GM12878 (cell line): ENCODE results near the gene NCAPD3. TPM values are rescaled to one million over a fixed set of nuclear protein-coding genes. Genes with fewer than 3 reads are reported as not detected.

Experiments
- ATAC-seq: fragments of 200-7000 bp; cut with Tn5 transposase; 3 replicates; pipeline ENCODE4 v1.9.1; 2020; ENCODE audit warnings: mild to moderate bottlenecking, moderate library complexity
- BruUV-seq: library from RNA; stranded (reverse); fragments of 400-500 nt; replicated peaks from 2 replicates; lab custom pipeline; 2021; lab: Mats Ljungman, UMichigan
- CTCF ChIA-PET: fragments of 300-600 bp; sonication (Branson Sonifier 250); formaldehyde crosslinking; extraction: SDS; loops from one replicate; lab custom pipeline; 2021; ENCODE audit warnings: inconsistent platforms; lab: Yijun Ruan, JAX
- POLR2A ChIA-PET: fragments of 350-600 bp; formaldehyde crosslinking; extraction: SDS; loops from one replicate; lab custom pipeline; 2021; ENCODE audit warnings: inconsistent platforms; lab: Charles Lee
- RAD21 ChIA-PET: fragments of 300-600 bp; sonication (Branson Sonifier 250); formaldehyde crosslinking; loops from one replicate; lab custom pipeline; 2023; ENCODE audit warnings: antibody characterized with exemption; ENCODE audit not compliant: unreplicated experiment; lab: Charles Lee
- SMC1A ChIA-PET: fragments of 300-600 bp; sonication (Branson Sonifier 250); formaldehyde crosslinking; loops from one replicate; lab custom pipeline; 2023; ENCODE audit not compliant: unreplicated experiment, uncharacterized antibody; lab: Charles Lee
- DNase-seq: peaks from one replicate; pipeline ENCODE4 v3.0.0-alpha.2; 2011; ENCODE audit warnings: low read depth, low spot score
- FAIRE-seq: peaks from 3 replicates; lab custom pipeline; 2011; peaks lifted over from hg19 to GRCh38; lab: Jason Lieb, UNC
- H2AFZ ChIP-seq: 2 replicates; pipeline ENCODE4 v1.6.0; 2011; ENCODE audit warnings: low read depth, low read length, control low read depth; ENCODE audit not compliant: control insufficient read depth
- H3K27ac ChIP-seq: 2 replicates; pipeline ENCODE4 v1.5.1; 2011; ENCODE audit warnings: control low read depth; ENCODE audit not compliant: control insufficient read depth, insufficient read depth
- H3K27me3 ChIP-seq, 2 experiments: replicated peaks in 1 of 2; 2 replicates each; pipeline versions ENCODE4 v1.6.0 to v1.6.1; 2011; ENCODE audit warnings: low read length in 1 of 2; ENCODE audit not compliant: control insufficient read depth in 2 of 2, insufficient read depth in 2 of 2
- H3K36me3 ChIP-seq, 2 experiments: 2 replicates each; pipeline ENCODE4 v1.5.1; 2011; ENCODE audit warnings: low read length in 1 of 2; ENCODE audit not compliant: control insufficient read depth in 2 of 2, insufficient read depth in 2 of 2
- H3K4me1 ChIP-seq: 2 replicates; pipeline ENCODE4 v1.6.1; 2011; ENCODE audit warnings: mild to moderate bottlenecking, low read length, moderate library complexity, mixed read lengths; ENCODE audit not compliant: control insufficient read depth, insufficient read depth
- H3K4me2 ChIP-seq: 2 replicates; pipeline ENCODE4 v1.6.0; 2011; ENCODE audit warnings: control low read depth; ENCODE audit not compliant: control insufficient read depth, insufficient read depth
- H3K4me3 ChIP-seq: fragments of 200-600 bp; sonication (generic); 2 replicates; pipeline ENCODE4 v1.5.1; 2016
- H3K79me2 ChIP-seq: 2 replicates; pipeline ENCODE4 v1.6.0; 2011; ENCODE audit warnings: low read length; ENCODE audit not compliant: control insufficient read depth, insufficient read depth
- H3K9ac ChIP-seq: 2 replicates; pipeline ENCODE4 v1.8.0; 2011; ENCODE audit warnings: low read length, control low read depth, mixed read lengths; ENCODE audit not compliant: control insufficient read depth, insufficient read depth
- H3K9me3 ChIP-seq: replicated peaks from 3 replicates; pipeline ENCODE4 v1.5.1; 2011; ENCODE audit warnings: mild to moderate bottlenecking, low read length; ENCODE audit not compliant: control insufficient read depth, insufficient read depth
- H4K20me1 ChIP-seq: 2 replicates; pipeline ENCODE4 v1.6.0; 2011; ENCODE audit not compliant: control insufficient read depth, insufficient read depth
- CBX5 ChIP-seq: sonication (generic); IDR thresholded peaks from 2 replicates; pipeline ENCODE4 v1.6.1; 2016; ENCODE audit warnings: low read depth, moderate library complexity, mild to moderate bottlenecking, inconsistent platforms
- EZH2 ChIP-seq: IDR thresholded peaks from 2 replicates; pipeline ENCODE4 v1.6.1; 2012; ENCODE audit warnings: low read depth, mild to moderate bottlenecking, control low read depth, inconsistent platforms, low read length, borderline replicate concordance; ENCODE audit not compliant: control insufficient read depth
- FOXK2 ChIP-seq: fragments of 450-650 bp; IDR thresholded peaks from 2 replicates; pipeline ENCODE4 v1.6.1; 2017; ENCODE audit warnings: mild to moderate bottlenecking, moderate library complexity
- GATAD2B ChIP-seq: fragments of 450-650 bp; conservative IDR thresholded peaks from 2 replicates; pipeline ENCODE4 v1.6.1; 2017; ENCODE audit warnings: low read depth, mild to moderate bottlenecking, moderate library complexity
- HDAC6 ChIP-seq: fragments of 200-600 bp; sonication (generic); IDR thresholded peaks from one replicate; pipeline ENCODE4 v1.8.0; 2017; ENCODE audit warnings: antibody characterized with exemption; ENCODE audit not compliant: unreplicated experiment
- JUND ChIP-seq: IDR thresholded peaks from 2 replicates; pipeline ENCODE4 v1.6.1; 2012; ENCODE audit warnings: low read depth, mild to moderate bottlenecking, low read length, improper control_type of control experiment, moderate library complexity
- NKRF ChIP-seq: fragments of 450-650 bp; conservative IDR thresholded peaks from 2 replicates; pipeline ENCODE4 v1.6.1; 2017; ENCODE audit warnings: mild to moderate bottlenecking, moderate library complexity
- PML ChIP-seq: IDR thresholded peaks from 2 replicates; pipeline ENCODE4 v1.6.1; 2012; ENCODE audit warnings: low read length, inconsistent platforms
- RBBP5 ChIP-seq: fragments of 200-600 bp; sonication (generic); conservative IDR thresholded peaks from 2 replicates; pipeline ENCODE4 v1.6.1; 2016
- RCOR1 ChIP-seq: conservative IDR thresholded peaks from 2 replicates; pipeline ENCODE4 v1.6.1; 2012; ENCODE audit warnings: low read depth, low read length, improper control_type of control experiment
- RFX5 ChIP-seq: IDR thresholded peaks from 2 replicates; pipeline ENCODE4 v1.6.1; 2011; ENCODE audit warnings: low read depth, low read length, improper control_type of control experiment
- STAT1 ChIP-seq: fragments of 450-650 bp; conservative IDR thresholded peaks from 2 replicates; pipeline ENCODE4 v1.6.1; 2014; ENCODE audit warnings: antibody characterized with exemption, mild to moderate bottlenecking
- SUZ12 ChIP-seq: fragments of 200-600 bp; sonication (generic); IDR thresholded peaks from one replicate; pipeline ENCODE4 v1.6.1; 2018; ENCODE audit warnings: antibody characterized with exemption, mild to moderate bottlenecking; ENCODE audit not compliant: unreplicated experiment
- TAF1 ChIP-seq: IDR thresholded peaks from 2 replicates; pipeline ENCODE4 v1.6.1; 2011; ENCODE audit warnings: mild to moderate bottlenecking, low read depth, low read length, borderline replicate concordance
- TCF12 ChIP-seq: IDR thresholded peaks from 2 replicates; pipeline ENCODE4 v1.6.1; 2011; ENCODE audit warnings: low read depth, mild to moderate bottlenecking, low read length
- WGBS: methylation state at CpG from one replicate; pipeline ENCODE4 v1.1.6; 2016; ENCODE audit warnings: low lambda C conversion rate; ENCODE audit not compliant: insufficient replicate concordance, insufficient coverage; ENCODE audit errors: missing lambda C conversion rate; 5-methylcytosine and 5-hydroxymethylcytosine counted together
- in situ Hi-C: fragments of 300-500 bp; cut with MboI; formaldehyde crosslinking; loops from 9 replicates; pipeline ENCODE4 v1.14.3; 2018; ENCODE audit warnings: mixed read lengths
- intact Hi-C: fragments of 100-400 bp; cut with micrococcal nuclease; formaldehyde crosslinking; loops from one replicate; pipeline ENCODE4 v1.14.2; 2022; ENCODE audit not compliant: unreplicated experiment
- polyA plus RNA-seq, 11 experiments: library from polyadenylated mRNA; depleted of rRNA in 4 of 11; unstranded in 6 of 11; stranded (reverse) in 5 of 11; fragments of >200 nt; fragmentation: Nextera tagmentation in 4 of 11; fragmentation: Illumina TruSeq in 1 of 11; extraction: Ambion mirVana in 4 of 11; extraction: Trizol in 1 of 11; gene quantifications; 1 replicate in 1 of 11; 2 replicates in 10 of 11; pipeline versions ENCODE4 v1.2.1 to v1.2.3, GENCODE V29; 2011 to 2016; ENCODE audit warnings: inconsistent platforms in 2 of 11, missing spikeins in 2 of 11, low read depth in 1 of 11
- total RNA-seq, 4 experiments: library from RNA; depleted of rRNA in 3 of 4; stranded (reverse); fragments of >200 nt in 3 of 4; fragmentation: Illumina TruSeq in 1 of 4; extraction: Trizol in 1 of 4; gene quantifications; 2 replicates each; pipeline versions ENCODE4 v1.2.1 to v1.2.3, GENCODE V29; 2013 to 2021
- TF ChIP-seq, protein P1 (sequence below): fragments of 450-650 bp; IDR thresholded peaks from 2 replicates; pipeline ENCODE4 v1.6.1; 2017; ENCODE audit warnings: mild to moderate bottlenecking

NCAPD3 gene
- total and polyA plus RNA-seq, 10 of the 15 experiments (the other 5 are each of a cell fraction or from before 2014, with no cell fraction given): 14.9 to 58.2 (median 48.2) TPM

GRCh38 chr11:134199531-134199930, 24.2 kb downstream of the NCAPD3 start:
- Histone ChIP-seq H3K4me2 (no peak overlapping the region), H3K4me1 (no peaks in the 10 kb centered on the region), H3K79me2 (no peaks in the 10 kb centered on the region), H3K27me3 (no peaks in the 10 kb centered on the region), H2AFZ (no peak overlapping the region), H3K27ac (no peak overlapping the region), H3K9me3 (no peaks in the 10 kb centered on the region), H3K4me3 (no peak overlapping the region), H4K20me1 (no peaks in the 10 kb centered on the region; the same call in 1 of the 2 replicates), H3K36me3 (peaks cover 5 to 25% of the 10 kb centered on the region in 2 experiments; a peak in 2 of 4 replicates), H3K9ac (no peak overlapping the region)
- 99% methylated on average over 9 of the region's 9 CpGs for WGBS
- in situ Hi-C loops (no loop called here), intact Hi-C loops (no loop called here)
- POLR2A ChIA-PET: interaction anchor here (0.6 kb wide), 1 partner anchor 27 kb away, joined by 4 read pairs; no protein-coding TSS in a partner anchor
- BruUV-seq: no TSS peak
- CTCF ChIA-PET: interaction anchor here (1.2 to 2.1 kb wide), 2 partner anchors 8 to 13 kb away, joined by 3 to 7 read pairs; no protein-coding TSS in a partner anchor
- no peak for TF ChIP-seq PML
- TF ChIP-seq CBX5: no peak
- ATAC-seq: no peak
- SMC1A ChIA-PET: no interaction called here
- RAD21 ChIA-PET: no interaction called here
- no peak for FAIRE-seq
- no peak for DNase-seq

- SMC1A ChIA-PET: no interaction called here
- Histone ChIP-seq H3K27ac (no peak overlapping the region), H3K4me3 (no peak overlapping the region), H4K20me1 (no peaks in the 10 kb centered on the region; the same call in 1 of the 2 replicates), H3K9me3 (no peaks in the 10 kb centered on the region), H3K36me3 (peaks cover 8 to 23% of the 10 kb centered on the region in 2 experiments), H3K4me1 (no peaks in the 10 kb centered on the region), H3K27me3 (no peaks in the 10 kb centered on the region), H3K4me2 (no peak overlapping the region), H3K9ac (no peak overlapping the region), H3K79me2 (no peaks in the 10 kb centered on the region), H2AFZ (no peak overlapping the region)
- POLR2A ChIA-PET: no interaction called here
- intact Hi-C loops: no loop called here
- in situ Hi-C loops: no loop called here
- no peak for FAIRE-seq
- no peak for ATAC-seq
- RAD21 ChIA-PET: no interaction called here
- no peak for DNase-seq
- WGBS: 100% methylated on average over 4 of the region's 4 CpGs
- CTCF ChIA-PET: no interaction called here
- no TSS peak for BruUV-seq
- no peak for TF ChIP-seq RFX5
- TF ChIP-seq, protein P1, sequence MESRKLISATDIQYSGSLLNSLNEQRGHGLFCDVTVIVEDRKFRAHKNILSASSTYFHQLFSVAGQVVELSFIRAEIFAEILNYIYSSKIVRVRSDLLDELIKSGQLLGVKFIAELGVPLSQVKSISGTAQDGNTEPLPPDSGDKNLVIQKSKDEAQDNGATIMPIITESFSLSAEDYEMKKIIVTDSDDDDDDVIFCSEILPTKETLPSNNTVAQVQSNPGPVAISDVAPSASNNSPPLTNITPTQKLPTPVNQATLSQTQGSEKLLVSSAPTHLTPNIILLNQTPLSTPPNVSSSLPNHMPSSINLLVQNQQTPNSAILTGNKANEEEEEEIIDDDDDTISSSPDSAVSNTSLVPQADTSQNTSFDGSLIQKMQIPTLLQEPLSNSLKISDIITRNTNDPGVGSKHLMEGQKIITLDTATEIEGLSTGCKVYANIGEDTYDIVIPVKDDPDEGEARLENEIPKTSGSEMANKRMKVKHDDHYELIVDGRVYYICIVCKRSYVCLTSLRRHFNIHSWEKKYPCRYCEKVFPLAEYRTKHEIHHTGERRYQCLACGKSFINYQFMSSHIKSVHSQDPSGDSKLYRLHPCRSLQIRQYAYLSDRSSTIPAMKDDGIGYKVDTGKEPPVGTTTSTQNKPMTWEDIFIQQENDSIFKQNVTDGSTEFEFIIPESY: no peak
- TF ChIP-seq FOXK2: no peak
- no peak for TF ChIP-seq RBBP5
- no peak for TF ChIP-seq GATAD2B
- no peak for TF ChIP-seq JUND
- TF ChIP-seq SUZ12: no peak
- no peak for TF ChIP-seq NKRF
- TF ChIP-seq EZH2: no peak
- TF ChIP-seq STAT1: no peak
- no peak for TF ChIP-seq HDAC6
- no peak for TF ChIP-seq PML
- TF ChIP-seq RCOR1: no peak
- TF ChIP-seq TAF1: no peak
- no peak for TF ChIP-seq TCF12
Observed at GRCh38 chr11:134196756-134197155, 27.0 kb downstream of the NCAPD3 start.
